ENCODE measurements around the gene RPL31. TPM values are rescaled to one million over a fixed set of nuclear protein-coding genes. Genes with fewer than 3 reads are reported as not detected.

Gene RPL31
- total RNA-seq = 1,000 to 10,000 TPM in 1 of 2 donors, 100 to 1,000 TPM in 1; 797 to 1,305 TPM

DNA sequence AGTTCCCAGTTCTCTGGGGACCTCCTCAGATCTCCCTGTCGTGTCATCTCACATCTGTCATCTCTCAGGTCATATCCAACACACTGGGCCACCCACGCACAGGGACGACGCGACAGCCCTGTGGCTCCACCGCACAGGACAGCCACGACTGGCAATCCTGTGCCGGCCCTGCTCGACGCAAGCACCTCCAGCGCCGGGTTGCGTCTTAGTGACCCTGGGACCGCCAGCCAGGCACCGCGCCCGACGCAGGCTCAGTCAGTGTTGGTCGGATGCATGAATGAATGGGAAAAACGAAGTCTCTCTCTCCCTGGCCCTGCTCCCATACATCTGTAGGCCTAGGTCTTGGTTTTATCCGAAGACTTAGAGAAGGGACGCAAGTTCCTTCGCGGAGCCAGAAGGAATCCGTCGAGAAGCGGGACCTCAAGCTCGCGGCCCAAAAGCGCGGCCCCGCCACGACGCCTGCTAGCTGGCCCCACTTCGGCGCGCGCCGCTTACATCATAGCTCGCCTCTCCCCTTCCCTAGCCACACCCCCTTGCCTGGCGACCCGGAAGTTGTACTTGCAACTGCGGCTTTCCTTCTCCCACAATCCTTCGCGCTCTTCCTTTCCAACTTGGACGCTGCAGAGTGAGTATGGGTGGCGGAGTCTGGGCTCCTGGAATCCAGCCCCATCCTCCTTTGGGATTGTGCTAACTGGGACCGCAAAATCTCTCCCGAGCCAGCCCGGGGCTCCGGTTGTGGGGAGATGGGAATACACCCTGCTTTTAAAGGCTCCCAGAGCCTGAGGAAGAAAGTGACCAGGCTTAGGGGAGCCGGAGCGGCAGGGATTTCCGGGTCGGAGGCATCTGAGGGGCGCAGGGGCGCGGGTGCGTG, at the start of gene RPL31:
TSS of gene RPL31 (plus strand) at position 599 of the 871 bp plus-strand sequence. CDS start 413 bp downstream, outside the sequence.
- Histone ChIP-seq H3K9me3 (no peaks in the 10 kb centered on the region), H3K4me3 (peak within 1 kb of the TSS; percentile 55 to 73), H3K4me1 (replicated peaks) (peaks cover 2% of the 10 kb centered on the region), H3K27me3 (replicated peaks; ENCODE audit: insufficient read depth) (no peaks in the 10 kb centered on the region), H3K36me3 (peaks cover 5 to 16% of the 10 kb centered on the region in 2 donors), H3K27ac (peak within 1 kb of the TSS; percentile 77 to 81)
- intact Hi-C loops (cut with DNase I) = no loop called here
- WGBS = 6% methylated on average over 59 of the region's 59 CpGs
- DNase-seq (ENCODE audit: low spot score) = peak; percentile 96
- TF ChIP-seq POLR2A (IDR thresholded peaks at IDR 0.05) (peak; percentile 84), POLR2AphosphoS5 (IDR thresholded peaks at IDR 0.05) (peak; percentile 99)
- TF ChIP-seq, protein P1, sequence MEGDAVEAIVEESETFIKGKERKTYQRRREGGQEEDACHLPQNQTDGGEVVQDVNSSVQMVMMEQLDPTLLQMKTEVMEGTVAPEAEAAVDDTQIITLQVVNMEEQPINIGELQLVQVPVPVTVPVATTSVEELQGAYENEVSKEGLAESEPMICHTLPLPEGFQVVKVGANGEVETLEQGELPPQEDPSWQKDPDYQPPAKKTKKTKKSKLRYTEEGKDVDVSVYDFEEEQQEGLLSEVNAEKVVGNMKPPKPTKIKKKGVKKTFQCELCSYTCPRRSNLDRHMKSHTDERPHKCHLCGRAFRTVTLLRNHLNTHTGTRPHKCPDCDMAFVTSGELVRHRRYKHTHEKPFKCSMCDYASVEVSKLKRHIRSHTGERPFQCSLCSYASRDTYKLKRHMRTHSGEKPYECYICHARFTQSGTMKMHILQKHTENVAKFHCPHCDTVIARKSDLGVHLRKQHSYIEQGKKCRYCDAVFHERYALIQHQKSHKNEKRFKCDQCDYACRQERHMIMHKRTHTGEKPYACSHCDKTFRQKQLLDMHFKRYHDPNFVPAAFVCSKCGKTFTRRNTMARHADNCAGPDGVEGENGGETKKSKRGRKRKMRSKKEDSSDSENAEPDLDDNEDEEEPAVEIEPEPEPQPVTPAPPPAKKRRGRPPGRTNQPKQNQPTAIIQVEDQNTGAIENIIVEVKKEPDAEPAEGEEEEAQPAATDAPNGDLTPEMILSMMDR (IDR thresholded peaks at IDR 0.05) = no peak

DNA sequence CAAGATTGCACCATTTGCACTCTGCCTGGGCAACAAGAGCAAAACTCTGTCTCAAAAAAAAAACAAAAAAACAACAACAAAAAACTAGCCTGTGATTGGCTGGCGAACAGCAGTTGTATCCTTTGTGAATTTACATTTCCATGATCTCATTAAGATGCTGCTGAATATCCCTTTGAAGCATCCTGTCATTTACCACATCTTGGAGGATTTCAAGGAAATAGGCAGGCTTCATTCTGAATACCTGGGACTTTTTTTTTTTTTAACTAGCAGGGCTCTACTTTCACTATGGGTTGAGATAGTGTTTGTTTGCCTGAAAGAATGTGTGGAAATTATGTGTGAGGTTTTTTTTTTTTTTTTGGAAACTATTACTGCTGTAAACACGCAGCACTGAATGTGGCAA, 49.6 kb upstream of the RPL31 start:
- no peaks in the 10 kb centered on the region for H3K36me3 ChIP-seq
- TF ChIP-seq, protein P1 (IDR thresholded peaks at IDR 0.05) = no peak
- no peak for TF ChIP-seq POLR2AphosphoS5 (IDR thresholded peaks at IDR 0.05)
- no peak for TF ChIP-seq POLR2A (IDR thresholded peaks at IDR 0.05)
- H3K4me1 ChIP-seq (replicated peaks) = no peaks in the 10 kb centered on the region
- H3K9me3 ChIP-seq = no peaks in the 10 kb centered on the region
- intact Hi-C loops (cut with DNase I) = no loop called here
- WGBS = 95% methylated on average over 2 of the region's 2 CpGs
- no peak overlapping the region for H3K27ac ChIP-seq
- H3K27me3 ChIP-seq (replicated peaks; ENCODE audit: insufficient read depth) = no peaks in the 10 kb centered on the region
- DNase-seq (ENCODE audit: low spot score) = no peak
- no peak overlapping the region for H3K4me3 ChIP-seq

DNA sequence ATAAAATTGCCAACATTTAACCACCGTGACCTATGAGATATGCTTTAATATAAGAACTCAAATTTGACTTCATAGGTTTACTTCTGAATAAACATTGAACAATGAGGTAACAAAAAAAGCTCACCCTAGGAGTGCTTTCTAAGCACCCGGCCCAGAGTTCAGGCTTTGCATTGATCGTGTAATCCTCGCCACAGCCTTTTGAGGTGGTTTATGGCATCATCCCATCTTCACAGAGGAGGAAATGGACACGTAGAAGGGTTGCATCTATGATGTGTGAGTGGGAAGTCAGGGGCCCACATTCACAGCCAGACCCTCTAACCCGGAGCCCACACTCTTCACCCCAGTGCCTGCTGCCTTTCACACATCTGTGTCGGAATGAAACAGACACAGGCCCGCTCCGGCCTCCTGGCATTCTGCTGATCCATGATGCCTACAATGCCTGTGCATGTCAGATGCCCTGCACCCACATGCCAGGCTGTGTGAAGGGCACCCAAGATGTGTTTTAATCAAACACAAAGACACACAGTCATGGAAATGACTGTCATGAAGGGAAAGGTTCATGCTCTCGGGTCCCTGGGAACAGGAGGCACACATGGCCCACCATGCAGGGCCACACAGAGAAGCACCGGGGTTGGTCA, 48.6 kb upstream of the RPL31 start:
- WGBS = 88% methylated on average over 11 of the region's 11 CpGs
- H3K36me3 ChIP-seq = no peaks in the 10 kb centered on the region
- H3K27ac ChIP-seq = no peak overlapping the region
- TF ChIP-seq, protein P1 (IDR thresholded peaks at IDR 0.05) = no peak
- TF ChIP-seq POLR2A (IDR thresholded peaks at IDR 0.05) (no peak), POLR2AphosphoS5 (IDR thresholded peaks at IDR 0.05) (no peak)
- intact Hi-C loops (cut with DNase I) = no loop called here
- H3K9me3 ChIP-seq = no peaks in the 10 kb centered on the region
- H3K27me3 ChIP-seq (replicated peaks; ENCODE audit: insufficient read depth) = no peaks in the 10 kb centered on the region
- H3K4me1 ChIP-seq (replicated peaks) = no peaks in the 10 kb centered on the region
- H3K4me3 ChIP-seq = no peak overlapping the region
- DNase-seq (ENCODE audit: low spot score) = no peak

DNA sequence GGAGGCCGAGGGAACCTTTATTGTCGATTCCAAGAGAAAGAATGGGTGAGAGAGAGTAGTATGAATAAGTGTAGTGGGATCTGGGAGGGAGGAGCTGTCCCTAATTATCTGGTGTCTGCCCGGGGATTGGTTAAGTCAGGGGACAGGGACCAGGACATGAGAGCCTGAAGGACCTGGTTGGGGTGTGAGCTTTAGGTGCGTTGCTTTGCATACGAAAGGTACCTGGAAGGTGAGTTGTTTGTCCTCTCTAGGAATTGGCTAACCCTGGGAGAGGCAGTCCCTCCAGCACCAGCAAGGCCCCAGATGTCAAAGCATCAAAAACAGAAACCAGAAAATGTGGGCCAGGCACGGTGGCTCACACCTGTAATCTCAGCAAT, 48.1 kb upstream of the RPL31 start:
- no peaks in the 10 kb centered on the region for H3K27me3 ChIP-seq (replicated peaks; ENCODE audit: insufficient read depth)
- no peaks in the 10 kb centered on the region for H3K36me3 ChIP-seq
- DNase-seq (ENCODE audit: low spot score) = no peak
- TF ChIP-seq POLR2A (IDR thresholded peaks at IDR 0.05) (no peak), POLR2AphosphoS5 (IDR thresholded peaks at IDR 0.05) (no peak)
- TF ChIP-seq, protein P1 (IDR thresholded peaks at IDR 0.05) = no peak
- 94% methylated on average over 6 of the region's 6 CpGs for WGBS
- H3K4me1 ChIP-seq (replicated peaks) = no peaks in the 10 kb centered on the region
- intact Hi-C loops (cut with DNase I) = no loop called here
- no peak overlapping the region for H3K27ac ChIP-seq
- H3K9me3 ChIP-seq = no peaks in the 10 kb centered on the region
- H3K4me3 ChIP-seq = no peak overlapping the region
